ENCODE results near the gene APH1A. TPM values are rescaled to one million over a fixed set of nuclear protein-coding genes. Genes with fewer than 3 reads are reported as not detected.

The APH1A gene
- total and polyA plus RNA-seq, 2 of the 13 experiments (the other 11 are each of a cell fraction or from before 2014, with no cell fraction given) = 114 to 130 TPM

- TF ChIP-seq ZSCAN30 (CRISPR knock-in tag; IDR thresholded peaks at IDR 0.05) (no peak), DNMT1 (CRISPR knock-in tag; IDR thresholded peaks at IDR 0.05) (no peak), IRF1 (CRISPR knock-in tag; IDR thresholded peaks at IDR 0.05; ENCODE audit: low read depth) (no peak), CAMTA2 (CRISPR knock-in tag; IDR thresholded peaks at IDR 0.05; ENCODE audit: borderline replicate concordance) (no peak), ZNF609 (CRISPR knock-in tag; IDR thresholded peaks at IDR 0.05; ENCODE audit: borderline replicate concordance) (0 out of 2 replicates have a peak, but pooled peaks have one; percentile 38), NRL (CRISPR knock-in tag; IDR thresholded peaks at IDR 0.05; ENCODE audit: borderline replicate concordance) (no peak), ZBTB46 (CRISPR knock-in tag; IDR thresholded peaks at IDR 0.05; ENCODE audit: borderline replicate concordance) (no peak), ZNF687 (CRISPR knock-in tag; IDR thresholded peaks at IDR 0.05) (peak; percentile 50; the same call in 1 of the 2 replicates), E2F2 (CRISPR knock-in tag; IDR thresholded peaks at IDR 0.05; ENCODE audit: borderline replicate concordance) (no peak), ADNP (CRISPR knock-in tag; IDR thresholded peaks at IDR 0.05) (no peak), TIGD3 (CRISPR knock-in tag; IDR thresholded peaks at IDR 0.05; ENCODE audit: borderline replicate concordance) (no peak), ZSCAN12 (CRISPR knock-in tag; IDR thresholded peaks at IDR 0.05) (no peak)
Observed at GRCh38 chr1:150257624-150258585, 10.9 kb downstream of the APH1A start, which contains the start of gene CA14 (continued).

Measured in HepG2 (cell line).